ENCODE measurements around the gene EBPL.
"Not testable (repeated sequence)": the region's sequence is repeated elsewhere in the genome, so short reads cannot be mapped to it uniquely, and the experiment has no call there.

Gene EBPL

GRCh38 chr13:49620170-49620621 is 71.1 kb downstream of the EBPL start:
- no peak for TF ChIP-seq CTCF (conservative IDR thresholded peaks at IDR 0.05; ENCODE audit: control insufficient read depth, insufficient read depth, low read depth, low read length)
- peak overlapping the region; percentile 36 for H3K4me3 ChIP-seq (ENCODE audit: control insufficient read depth, low read depth, low read length)
- no peak for DNase-seq (ENCODE audit: low read depth)

DNA sequence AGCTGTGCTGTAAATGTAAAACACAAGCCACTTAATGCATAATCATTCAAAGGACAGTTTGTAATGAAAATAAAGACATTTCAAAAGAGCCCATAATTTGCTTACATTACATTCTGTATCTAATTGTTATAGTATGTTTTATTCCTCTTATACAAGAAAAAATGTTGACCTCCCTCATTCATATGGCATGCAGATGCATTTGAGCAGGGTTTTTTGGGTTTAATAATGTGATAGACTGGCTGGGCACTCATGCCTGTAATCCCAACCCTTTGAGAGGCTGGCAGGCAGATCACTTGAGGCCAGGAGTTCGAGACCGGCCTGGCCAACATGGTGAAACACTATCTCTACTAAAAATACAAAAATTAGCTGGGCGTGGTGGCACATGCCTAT is 74.6 kb downstream of the EBPL start:
- TF ChIP-seq CTCF (conservative IDR thresholded peaks at IDR 0.05; ENCODE audit: control insufficient read depth, insufficient read depth, low read depth, low read length): no peak

GRCh38 chr13:49615836-49616675 is 75.2 kb downstream of the EBPL start:
- H3K4me3 ChIP-seq (ENCODE audit: control insufficient read depth, low read depth, low read length): no peak overlapping the region
- DNase-seq (ENCODE audit: low read depth): no peak
- no peak for TF ChIP-seq CTCF (conservative IDR thresholded peaks at IDR 0.05; ENCODE audit: control insufficient read depth, insufficient read depth, low read depth, low read length)

More for the DNA sequence above, 74.6 kb downstream of the EBPL start:
- no peak for DNase-seq (ENCODE audit: low read depth)
- H3K4me3 ChIP-seq (ENCODE audit: control insufficient read depth, low read depth, low read length): no peak overlapping the region

DNA sequence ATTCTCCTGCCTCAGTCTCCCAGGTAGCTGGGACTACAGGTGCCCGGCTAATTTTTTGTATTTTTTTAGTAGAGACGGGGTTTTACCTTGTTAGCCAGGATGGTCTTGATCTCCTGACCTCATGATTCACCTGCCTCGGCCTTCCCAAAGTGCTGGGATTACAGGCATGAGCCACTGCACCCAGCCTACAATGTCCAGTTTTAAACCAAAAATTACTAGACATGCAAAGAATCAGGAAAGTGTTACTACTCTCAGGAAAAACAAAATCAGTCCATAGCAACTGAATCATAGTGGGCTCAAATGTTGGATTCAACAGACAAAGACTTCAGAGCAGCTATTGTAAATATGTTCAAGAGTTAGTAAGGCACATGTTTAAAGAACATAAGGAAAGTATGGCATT is 79.2 kb downstream of the EBPL start:
- not testable (repeated sequence) for H3K4me3 ChIP-seq (ENCODE audit: control insufficient read depth, low read depth, low read length); DNase-seq (ENCODE audit: low read depth)

Data from fibroblast of mammary gland (primary cell).